ENCODE measurements around the gene RAD23A.
A peak's percentile ranks its signal among the peaks of the same experiment; 100 is the strongest.

The RAD23A gene

DNA sequence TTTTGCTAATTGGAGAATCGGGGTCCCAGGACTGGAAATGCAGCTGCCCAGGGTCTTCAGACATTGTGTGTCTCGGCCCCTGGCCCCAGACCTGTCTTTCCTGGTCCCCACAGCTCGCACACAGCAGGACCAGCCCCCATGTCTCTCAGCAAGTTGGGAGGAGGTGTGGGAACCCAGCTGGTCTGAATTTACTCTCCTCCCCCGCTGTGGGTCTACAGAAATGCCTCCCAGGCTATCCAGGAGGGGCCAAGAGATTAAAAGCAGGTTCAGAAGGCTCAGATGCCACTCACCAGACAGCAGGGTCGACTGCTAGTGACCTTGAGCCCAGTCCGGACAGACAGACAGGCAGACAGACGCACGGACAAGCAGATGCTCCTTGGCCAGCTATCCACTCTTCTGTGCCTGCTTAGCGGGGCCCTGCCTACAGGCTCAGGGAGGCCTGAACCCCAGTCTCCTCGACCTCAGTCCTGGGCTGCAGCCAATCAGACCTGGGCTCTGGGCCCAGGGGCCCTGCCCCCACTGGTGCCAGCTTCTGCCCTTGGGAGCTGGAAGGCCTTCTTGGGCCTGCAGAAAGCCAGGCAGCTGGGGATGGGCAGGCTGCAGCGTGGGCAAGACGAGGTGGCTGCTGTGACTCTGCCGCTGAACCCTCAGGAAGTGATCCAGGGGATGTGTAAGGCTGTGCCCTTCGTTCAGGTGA, 23.8 kb downstream of the RAD23A start, which contains the start of gene DAND5:
Gene DAND5, plus strand, starts transcription at position 285 of the 697 bp plus-strand sequence. Its CDS starts 85 bp downstream, at position 370.
- no peak within 1 kb of the TSS for H3K4me3 ChIP-seq (ENCODE audit: low read depth, low read length)
- ChIA-PET CTCF (interaction anchor here (0.6 to 2.3 kb wide), 2 partner anchors 8 to 221 kb away, joined by 7 to 9 read pairs; no protein-coding TSS in a partner anchor), POLR2A (interaction anchor here (0.6 kb wide), 2 partner anchors 37 to 126 kb away, joined by 5 to 6 read pairs; no protein-coding TSS in a partner anchor)
- H3K36me3 ChIP-seq (ENCODE audit: control insufficient read depth in 2 of 2, insufficient read depth in 1 of 2, low read length in 2 of 2), result no peaks in the 10 kb centered on the region
- no peaks in the 10 kb centered on the region for H3K9me3 ChIP-seq (ENCODE audit: control insufficient read depth, insufficient read depth, low read depth, low read length)
- H3K4me1 ChIP-seq (ENCODE audit: control insufficient read depth, insufficient read depth, low read length), result no peaks in the 10 kb centered on the region
- no peak within 1 kb of the TSS for H3K27ac ChIP-seq (ENCODE audit: extremely low read depth, low read depth, low read length)
- TF ChIP-seq, protein P1, sequence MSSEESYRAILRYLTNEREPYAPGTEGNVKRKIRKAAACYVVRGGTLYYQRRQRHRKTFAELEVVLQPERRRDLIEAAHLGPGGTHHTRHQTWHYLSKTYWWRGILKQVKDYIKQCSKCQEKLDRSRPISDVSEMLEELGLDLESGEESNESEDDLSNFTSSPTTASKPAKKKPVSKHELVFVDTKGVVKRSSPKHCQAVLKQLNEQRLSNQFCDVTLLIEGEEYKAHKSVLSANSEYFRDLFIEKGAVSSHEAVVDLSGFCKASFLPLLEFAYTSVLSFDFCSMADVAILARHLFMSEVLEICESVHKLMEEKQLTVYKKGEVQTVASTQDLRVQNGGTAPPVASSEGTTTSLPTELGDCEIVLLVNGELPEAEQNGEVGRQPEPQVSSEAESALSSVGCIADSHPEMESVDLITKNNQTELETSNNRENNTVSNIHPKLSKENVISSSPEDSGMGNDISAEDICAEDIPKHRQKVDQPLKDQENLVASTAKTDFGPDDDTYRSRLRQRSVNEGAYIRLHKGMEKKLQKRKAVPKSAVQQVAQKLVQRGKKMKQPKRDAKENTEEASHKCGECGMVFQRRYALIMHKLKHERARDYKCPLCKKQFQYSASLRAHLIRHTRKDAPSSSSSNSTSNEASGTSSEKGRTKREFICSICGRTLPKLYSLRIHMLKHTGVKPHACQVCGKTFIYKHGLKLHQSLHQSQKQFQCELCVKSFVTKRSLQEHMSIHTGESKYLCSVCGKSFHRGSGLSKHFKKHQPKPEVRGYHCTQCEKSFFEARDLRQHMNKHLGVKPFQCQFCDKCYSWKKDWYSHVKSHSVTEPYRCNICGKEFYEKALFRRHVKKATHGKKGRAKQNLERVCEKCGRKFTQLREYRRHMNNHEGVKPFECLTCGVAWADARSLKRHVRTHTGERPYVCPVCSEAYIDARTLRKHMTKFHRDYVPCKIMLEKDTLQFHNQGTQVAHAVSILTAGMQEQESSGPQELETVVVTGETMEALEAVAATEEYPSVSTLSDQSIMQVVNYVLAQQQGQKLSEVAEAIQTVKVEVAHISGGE (tag by site-specific recombination; conservative IDR thresholded peaks at IDR 0.05; ENCODE audit: low read depth), result no peak
- no peak for TF ChIP-seq ZNF350 (tag by site-specific recombination; IDR thresholded peaks at IDR 0.05)
- TF ChIP-seq ZBTB20 (tag by site-specific recombination; IDR thresholded peaks at IDR 0.05), result no peak
- peak; percentile 62 for TF ChIP-seq ZIC2 (tag by site-specific recombination; IDR thresholded peaks at IDR 0.05)
- no peak for TF ChIP-seq MEIS1 (CRISPR knock-in tag; IDR thresholded peaks at IDR 0.05; ENCODE audit: borderline replicate concordance)
- no peak for TF ChIP-seq ZNF133 (tag by site-specific recombination; IDR thresholded peaks at IDR 0.05)
- TF ChIP-seq, protein P2, sequence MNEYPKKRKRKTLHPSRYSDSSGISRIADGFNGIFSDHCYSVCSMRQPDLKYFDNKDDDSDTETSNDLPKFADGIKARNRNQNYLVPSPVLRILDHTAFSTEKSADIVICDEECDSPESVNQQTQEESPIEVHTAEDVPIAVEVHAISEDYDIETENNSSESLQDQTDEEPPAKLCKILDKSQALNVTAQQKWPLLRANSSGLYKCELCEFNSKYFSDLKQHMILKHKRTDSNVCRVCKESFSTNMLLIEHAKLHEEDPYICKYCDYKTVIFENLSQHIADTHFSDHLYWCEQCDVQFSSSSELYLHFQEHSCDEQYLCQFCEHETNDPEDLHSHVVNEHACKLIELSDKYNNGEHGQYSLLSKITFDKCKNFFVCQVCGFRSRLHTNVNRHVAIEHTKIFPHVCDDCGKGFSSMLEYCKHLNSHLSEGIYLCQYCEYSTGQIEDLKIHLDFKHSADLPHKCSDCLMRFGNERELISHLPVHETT (tag by site-specific recombination; IDR thresholded peaks at IDR 0.05), result no peak
- no peak for TF ChIP-seq KLF8 (tag by site-specific recombination; IDR thresholded peaks at IDR 0.05)
- TF ChIP-seq, protein P3, sequence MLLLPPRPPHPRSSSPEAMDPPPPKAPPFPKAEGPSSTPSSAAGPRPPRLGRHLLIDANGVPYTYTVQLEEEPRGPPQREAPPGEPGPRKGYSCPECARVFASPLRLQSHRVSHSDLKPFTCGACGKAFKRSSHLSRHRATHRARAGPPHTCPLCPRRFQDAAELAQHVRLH (tag by site-specific recombination; IDR thresholded peaks at IDR 0.05), result no peak
- no peak for TF ChIP-seq ZNF121 (tag by site-specific recombination; IDR thresholded peaks at IDR 0.05)
- TF ChIP-seq, protein P4, sequence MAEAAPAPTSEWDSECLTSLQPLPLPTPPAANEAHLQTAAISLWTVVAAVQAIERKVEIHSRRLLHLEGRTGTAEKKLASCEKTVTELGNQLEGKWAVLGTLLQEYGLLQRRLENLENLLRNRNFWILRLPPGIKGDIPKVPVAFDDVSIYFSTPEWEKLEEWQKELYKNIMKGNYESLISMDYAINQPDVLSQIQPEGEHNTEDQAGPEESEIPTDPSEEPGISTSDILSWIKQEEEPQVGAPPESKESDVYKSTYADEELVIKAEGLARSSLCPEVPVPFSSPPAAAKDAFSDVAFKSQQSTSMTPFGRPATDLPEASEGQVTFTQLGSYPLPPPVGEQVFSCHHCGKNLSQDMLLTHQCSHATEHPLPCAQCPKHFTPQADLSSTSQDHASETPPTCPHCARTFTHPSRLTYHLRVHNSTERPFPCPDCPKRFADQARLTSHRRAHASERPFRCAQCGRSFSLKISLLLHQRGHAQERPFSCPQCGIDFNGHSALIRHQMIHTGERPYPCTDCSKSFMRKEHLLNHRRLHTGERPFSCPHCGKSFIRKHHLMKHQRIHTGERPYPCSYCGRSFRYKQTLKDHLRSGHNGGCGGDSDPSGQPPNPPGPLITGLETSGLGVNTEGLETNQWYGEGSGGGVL (tag by site-specific recombination; IDR thresholded peaks at IDR 0.05), result no peak
- TF ChIP-seq, protein P5, sequence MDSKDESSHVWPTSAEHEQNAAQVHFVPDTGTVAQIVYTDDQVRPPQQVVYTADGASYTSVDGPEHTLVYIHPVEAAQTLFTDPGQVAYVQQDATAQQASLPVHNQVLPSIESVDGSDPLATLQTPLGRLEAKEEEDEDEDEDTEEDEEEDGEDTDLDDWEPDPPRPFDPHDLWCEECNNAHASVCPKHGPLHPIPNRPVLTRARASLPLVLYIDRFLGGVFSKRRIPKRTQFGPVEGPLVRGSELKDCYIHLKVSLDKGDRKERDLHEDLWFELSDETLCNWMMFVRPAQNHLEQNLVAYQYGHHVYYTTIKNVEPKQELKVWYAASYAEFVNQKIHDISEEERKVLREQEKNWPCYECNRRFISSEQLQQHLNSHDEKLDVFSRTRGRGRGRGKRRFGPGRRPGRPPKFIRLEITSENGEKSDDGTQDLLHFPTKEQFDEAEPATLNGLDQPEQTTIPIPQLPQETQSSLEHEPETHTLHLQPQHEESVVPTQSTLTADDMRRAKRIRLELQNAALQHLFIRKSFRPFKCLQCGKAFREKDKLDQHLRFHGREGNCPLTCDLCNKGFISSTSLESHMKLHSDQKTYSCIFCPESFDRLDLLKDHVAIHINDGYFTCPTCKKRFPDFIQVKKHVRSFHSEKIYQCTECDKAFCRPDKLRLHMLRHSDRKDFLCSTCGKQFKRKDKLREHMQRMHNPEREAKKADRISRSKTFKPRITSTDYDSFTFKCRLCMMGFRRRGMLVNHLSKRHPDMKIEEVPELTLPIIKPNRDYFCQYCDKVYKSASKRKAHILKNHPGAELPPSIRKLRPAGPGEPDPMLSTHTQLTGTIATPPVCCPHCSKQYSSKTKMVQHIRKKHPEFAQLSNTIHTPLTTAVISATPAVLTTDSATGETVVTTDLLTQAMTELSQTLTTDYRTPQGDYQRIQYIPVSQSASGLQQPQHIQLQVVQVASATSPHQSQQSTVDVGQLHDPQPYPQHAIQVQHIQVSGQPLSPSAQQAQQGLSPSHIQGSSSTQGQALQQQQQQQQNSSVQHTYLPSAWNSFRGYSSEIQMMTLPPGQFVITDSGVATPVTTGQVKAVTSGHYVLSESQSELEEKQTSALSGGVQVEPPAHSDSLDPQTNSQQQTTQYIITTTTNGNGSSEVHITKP (tag by site-specific recombination; IDR thresholded peaks at IDR 0.05), result 0 out of 2 replicates have a peak, but pooled peaks have one; percentile 47

All from HEK293 (cell line).